Testis (tissue), 2 donors: ENCODE measurements around the gene RAD21L1.

Experiments
- CTCF ChIP-seq, 3 experiments: fragments of 450-650 bp in 2 of 3; fragments of 200-600 bp in 1 of 3; sonication (generic) in 1 of 3; IDR thresholded peaks; one replicate each; pipeline ENCODE4 v1.5.1; 2016 to 2019; ENCODE audit warnings: antibody characterized with exemption in 3 of 3, mild to moderate bottlenecking in 2 of 3, moderate library complexity in 1 of 3
- POLR2A ChIP-seq: fragments of 450-650 bp; IDR thresholded peaks from one replicate; pipeline ENCODE4 v1.6.1; 2017; ENCODE audit warnings: antibody characterized with exemption, mild to moderate bottlenecking, moderate library complexity

- TF ChIP-seq POLR2A (no peak), CTCF (IDR thresholded peaks at IDR 0.05) (no peak)
Measured at GRCh38 chr20:1187605-1188171, 38.2 kb upstream of the RAD21L1 start.
